ENCODE data around the gene APOLD1.

Gene APOLD1

DNA sequence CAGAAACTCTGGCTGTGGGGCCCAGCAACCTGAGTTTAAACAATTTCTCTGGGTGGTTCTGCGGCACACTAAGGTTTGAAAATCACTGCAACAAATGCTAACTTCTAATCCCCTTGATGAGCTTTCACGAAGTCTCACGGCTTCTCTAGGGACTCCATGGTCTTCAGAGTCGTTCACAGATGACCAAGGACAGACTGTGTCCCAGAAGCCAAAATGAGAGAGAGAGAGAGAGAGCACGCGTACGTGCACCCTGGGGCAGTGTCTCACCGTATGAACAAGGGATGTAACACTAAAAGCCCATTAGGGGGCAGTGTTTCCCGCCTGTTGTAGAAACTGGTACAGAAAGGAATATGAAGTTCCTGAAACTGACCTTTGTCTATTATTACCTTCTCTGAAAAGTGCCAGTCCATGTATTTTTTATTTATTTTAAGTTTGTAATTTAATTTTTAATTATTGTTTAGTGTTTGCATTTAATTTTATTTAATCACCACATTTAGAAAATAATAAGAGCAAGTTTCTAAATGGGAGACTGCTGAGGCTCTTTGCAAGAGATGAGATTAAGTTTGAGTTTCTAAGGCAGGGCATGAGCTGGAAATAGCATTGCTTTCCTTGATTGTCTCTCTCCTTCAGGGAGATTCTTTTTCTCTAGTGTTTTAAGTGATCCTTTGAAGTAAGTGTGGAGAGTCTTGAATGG, 3.4 kb downstream of the APOLD1 start:
- H3K4me3 ChIP-seq (ENCODE audit: low read depth, low read length): no peak overlapping the region
- peaks cover 44% of the 10 kb centered on the region for H3K27me3 ChIP-seq (ENCODE audit: control insufficient read depth, insufficient read depth, low read length)
- H3K36me3 ChIP-seq (ENCODE audit: control insufficient read depth, insufficient read depth, low read length): no peaks in the 10 kb centered on the region
- H3K9ac ChIP-seq (ENCODE audit: low read depth, low read length): no peak overlapping the region
- H3K4me1 ChIP-seq (ENCODE audit: control insufficient read depth, insufficient read depth, low read length): peaks cover 11% of the 10 kb centered on the region
- no peaks in the 10 kb centered on the region for H3K9me3 ChIP-seq (ENCODE audit: control insufficient read depth, insufficient read depth, low read length)

DNA sequence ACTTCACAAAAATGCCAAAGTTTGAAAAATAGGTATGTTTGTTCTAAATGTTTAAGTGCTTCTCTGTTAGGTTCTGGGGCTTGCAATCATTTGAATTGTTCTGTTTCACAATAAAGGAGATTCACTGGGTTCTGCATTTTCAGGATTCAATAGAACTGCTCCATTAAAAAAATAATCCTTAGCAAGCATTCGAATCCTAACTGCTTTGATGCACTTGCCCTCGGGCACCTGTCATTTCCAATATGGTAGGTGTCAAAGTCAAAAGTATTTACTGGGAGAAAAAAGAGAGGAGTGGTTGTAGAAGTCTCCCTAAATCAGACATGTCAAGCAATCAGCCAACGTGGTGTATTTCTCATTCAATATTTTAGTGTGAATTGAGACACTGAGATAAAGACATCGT, 5.5 kb downstream of the APOLD1 start:
- Histone ChIP-seq H3K4me3 (ENCODE audit: low read depth, low read length) (no peak overlapping the region), H3K27me3 (ENCODE audit: control insufficient read depth, insufficient read depth, low read length) (peaks cover 25% of the 10 kb centered on the region), H3K36me3 (ENCODE audit: control insufficient read depth, insufficient read depth, low read length) (no peaks in the 10 kb centered on the region), H3K9ac (ENCODE audit: low read depth, low read length) (no peak overlapping the region), H3K9me3 (ENCODE audit: control insufficient read depth, insufficient read depth, low read length) (no peaks in the 10 kb centered on the region), H3K4me1 (ENCODE audit: control insufficient read depth, insufficient read depth, low read length) (no peaks in the 10 kb centered on the region)

DNA sequence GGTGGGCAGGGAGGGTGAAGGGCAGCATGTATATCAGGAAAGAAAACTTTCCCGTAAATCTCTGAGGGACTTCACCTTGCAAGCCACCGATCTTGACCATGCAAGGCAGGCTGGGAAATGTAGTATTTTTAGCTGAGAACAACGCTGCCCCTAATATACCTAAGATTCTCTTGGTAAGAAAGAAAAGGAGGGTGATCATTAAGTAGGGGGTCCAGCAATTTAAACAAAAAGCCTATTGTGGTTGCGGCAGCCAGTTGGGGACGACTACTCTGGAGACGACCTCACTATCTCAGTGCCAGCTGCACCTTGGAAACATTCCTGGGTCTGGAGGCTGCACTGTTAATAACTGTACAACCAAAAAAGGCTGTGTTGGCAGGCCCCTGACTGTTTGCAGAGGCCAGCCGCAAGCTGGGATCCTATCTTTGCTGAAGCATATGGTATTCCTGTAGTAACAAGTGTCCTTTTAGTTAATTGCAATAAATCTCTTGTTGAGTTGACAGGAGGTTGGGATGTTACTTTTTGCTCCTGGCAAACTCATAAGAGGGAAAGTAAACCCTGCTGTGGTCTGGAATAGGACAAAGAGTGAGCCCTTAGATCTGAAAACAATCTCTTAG, 6.4 kb downstream of the APOLD1 start:
- Histone ChIP-seq H3K9ac (ENCODE audit: low read depth, low read length) (no peak overlapping the region), H3K4me1 (ENCODE audit: control insufficient read depth, insufficient read depth, low read length) (no peaks in the 10 kb centered on the region), H3K4me3 (ENCODE audit: low read depth, low read length) (no peak overlapping the region), H3K36me3 (ENCODE audit: control insufficient read depth, insufficient read depth, low read length) (no peaks in the 10 kb centered on the region), H3K27me3 (ENCODE audit: control insufficient read depth, insufficient read depth, low read length) (peaks cover 18% of the 10 kb centered on the region), H3K9me3 (ENCODE audit: control insufficient read depth, insufficient read depth, low read length) (no peaks in the 10 kb centered on the region)

DNA sequence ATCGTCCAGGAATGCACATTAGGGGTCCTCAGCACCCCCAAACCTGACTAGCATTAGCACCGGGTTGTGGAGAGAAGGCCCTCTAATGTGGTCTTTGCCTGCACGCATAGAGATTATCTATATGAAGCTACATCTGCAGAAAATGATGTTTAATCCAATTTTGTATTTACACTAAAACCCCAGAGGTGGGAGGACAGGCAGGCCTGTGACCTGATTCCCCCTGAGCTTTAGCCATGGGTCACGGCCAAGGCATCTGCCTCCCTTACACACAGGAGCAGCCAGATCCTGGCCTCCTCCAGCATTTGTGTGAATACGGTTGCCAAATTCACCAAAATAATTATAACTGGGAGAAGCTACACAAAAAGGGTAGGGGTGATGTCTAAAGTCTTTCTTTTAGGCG, 7.0 kb downstream of the APOLD1 start:
- Histone ChIP-seq H3K9ac (ENCODE audit: low read depth, low read length) (no peak overlapping the region), H3K4me3 (ENCODE audit: low read depth, low read length) (no peak overlapping the region), H3K4me1 (ENCODE audit: control insufficient read depth, insufficient read depth, low read length) (no peaks in the 10 kb centered on the region), H3K36me3 (ENCODE audit: control insufficient read depth, insufficient read depth, low read length) (no peaks in the 10 kb centered on the region), H3K9me3 (ENCODE audit: control insufficient read depth, insufficient read depth, low read length) (no peaks in the 10 kb centered on the region), H3K27me3 (ENCODE audit: control insufficient read depth, insufficient read depth, low read length) (peaks cover 13% of the 10 kb centered on the region)

DNA sequence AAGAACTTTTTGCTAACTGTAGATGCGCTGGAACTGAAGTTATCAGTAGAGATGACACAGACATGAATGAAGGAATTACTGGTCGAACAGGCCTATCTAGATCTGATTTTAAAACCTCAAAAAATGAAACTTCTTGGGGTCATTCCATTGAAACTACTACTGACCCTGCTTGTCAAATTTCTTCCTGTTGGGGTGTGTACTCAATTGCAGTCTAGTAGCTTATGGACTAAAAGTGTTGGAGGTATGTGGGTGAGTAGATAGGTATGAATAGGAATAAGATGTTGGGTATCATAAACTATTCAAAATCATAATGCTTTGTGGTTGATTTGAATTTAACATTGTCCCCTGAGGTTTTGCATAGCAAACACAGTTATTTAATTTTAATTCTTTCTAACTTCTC, 9.2 kb downstream of the APOLD1 start:
- H3K36me3 ChIP-seq (ENCODE audit: control insufficient read depth, insufficient read depth, low read length): no peaks in the 10 kb centered on the region
- no peak overlapping the region for H3K4me3 ChIP-seq (ENCODE audit: low read depth, low read length)
- no peaks in the 10 kb centered on the region for H3K27me3 ChIP-seq (ENCODE audit: control insufficient read depth, insufficient read depth, low read length)
- H3K9ac ChIP-seq (ENCODE audit: low read depth, low read length): no peak overlapping the region
- H3K9me3 ChIP-seq (ENCODE audit: control insufficient read depth, insufficient read depth, low read length): no peaks in the 10 kb centered on the region
- no peaks in the 10 kb centered on the region for H3K4me1 ChIP-seq (ENCODE audit: control insufficient read depth, insufficient read depth, low read length)

DNA sequence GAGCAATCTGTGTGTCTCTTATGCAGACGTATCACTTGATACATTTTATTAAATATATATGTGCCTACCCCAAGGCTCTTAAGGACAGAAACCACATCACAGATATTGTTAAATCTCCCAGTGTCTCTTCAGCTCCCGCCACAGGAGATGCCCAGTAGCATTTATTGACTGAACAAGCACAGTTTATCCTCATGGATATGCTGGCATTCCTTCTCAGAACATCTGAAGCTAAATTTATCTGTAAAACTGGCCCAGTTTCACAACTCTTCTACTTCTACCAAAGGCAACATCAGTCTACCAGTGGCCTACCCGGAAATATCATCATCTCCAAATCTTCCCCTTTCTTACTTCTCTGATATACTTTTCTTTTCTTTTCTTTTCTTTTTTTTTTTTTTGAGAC, 10.7 kb downstream of the APOLD1 start:
- Histone ChIP-seq H3K4me3 (ENCODE audit: low read depth, low read length) (no peak overlapping the region), H3K9me3 (ENCODE audit: control insufficient read depth, insufficient read depth, low read length) (no peaks in the 10 kb centered on the region), H3K9ac (ENCODE audit: low read depth, low read length) (no peak overlapping the region), H3K4me1 (ENCODE audit: control insufficient read depth, insufficient read depth, low read length) (no peaks in the 10 kb centered on the region), H3K36me3 (ENCODE audit: control insufficient read depth, insufficient read depth, low read length) (no peaks in the 10 kb centered on the region), H3K27me3 (ENCODE audit: control insufficient read depth, insufficient read depth, low read length) (no peaks in the 10 kb centered on the region)

DNA sequence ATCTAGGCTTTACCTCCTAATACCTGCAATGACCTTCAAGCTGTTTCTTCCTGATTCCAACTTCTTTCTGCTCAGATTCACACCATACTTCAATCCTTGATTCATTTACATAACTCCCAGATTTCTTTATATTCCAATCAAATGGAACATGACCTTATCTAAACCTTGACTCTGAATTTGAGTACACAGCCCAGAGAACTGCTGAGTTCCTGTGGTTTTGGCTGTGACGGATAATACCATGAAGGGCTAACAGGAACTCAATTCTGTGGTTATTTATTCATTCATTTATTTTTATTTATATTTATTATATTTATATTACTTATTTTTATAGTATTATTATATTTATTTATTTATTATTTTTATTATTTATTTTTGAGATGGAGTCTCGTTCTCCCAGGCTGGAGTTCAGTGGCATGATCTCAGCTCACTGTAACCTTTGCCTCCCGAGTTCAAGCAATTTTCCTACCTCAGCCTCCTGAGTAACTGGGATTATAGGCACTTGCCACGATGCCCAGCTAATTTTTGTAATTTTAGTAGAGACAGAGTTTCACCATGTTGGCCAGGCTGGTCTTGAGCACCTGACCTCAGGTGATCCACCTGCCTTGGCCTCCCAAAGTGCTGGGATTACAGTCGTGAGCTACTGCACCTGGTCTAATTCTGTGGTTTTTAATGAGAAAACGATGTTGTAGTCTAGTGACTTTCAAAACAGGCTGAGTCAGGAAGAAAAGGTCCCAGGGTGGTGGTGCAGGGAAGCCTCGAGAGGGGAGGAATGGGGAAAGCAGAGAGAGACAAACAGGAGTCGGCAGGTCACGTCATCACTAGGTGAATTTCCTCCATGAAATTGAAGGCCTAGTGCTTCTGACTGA, 11.7 kb downstream of the APOLD1 start:
- Histone ChIP-seq H3K36me3 (ENCODE audit: control insufficient read depth, insufficient read depth, low read length) (no peaks in the 10 kb centered on the region), H3K27me3 (ENCODE audit: control insufficient read depth, insufficient read depth, low read length) (no peaks in the 10 kb centered on the region), H3K4me1 (ENCODE audit: control insufficient read depth, insufficient read depth, low read length) (no peaks in the 10 kb centered on the region), H3K4me3 (ENCODE audit: low read depth, low read length) (no peak overlapping the region), H3K9ac (ENCODE audit: low read depth, low read length) (no peak overlapping the region), H3K9me3 (ENCODE audit: control insufficient read depth, insufficient read depth, low read length) (no peaks in the 10 kb centered on the region)

DNA sequence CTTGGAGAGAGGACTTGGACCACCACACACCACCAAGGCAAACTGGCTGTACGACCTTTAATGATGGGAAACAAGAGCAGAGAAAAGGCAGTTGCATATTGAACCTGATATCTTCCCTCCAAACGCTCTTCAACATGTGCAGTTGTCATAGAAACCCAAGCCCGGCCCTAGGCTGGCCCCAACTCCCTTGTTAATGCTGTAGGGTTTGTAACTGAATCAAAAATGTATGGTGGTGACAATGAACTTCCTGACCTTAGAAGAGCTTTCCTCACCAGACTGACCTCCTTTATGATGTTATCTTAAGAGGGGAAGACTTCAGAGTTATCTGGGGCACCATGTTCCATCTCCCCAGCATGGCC, 12.3 kb downstream of the APOLD1 start:
- H3K36me3 ChIP-seq (ENCODE audit: control insufficient read depth, insufficient read depth, low read length): no peaks in the 10 kb centered on the region
- no peak overlapping the region for H3K9ac ChIP-seq (ENCODE audit: low read depth, low read length)

DNA sequence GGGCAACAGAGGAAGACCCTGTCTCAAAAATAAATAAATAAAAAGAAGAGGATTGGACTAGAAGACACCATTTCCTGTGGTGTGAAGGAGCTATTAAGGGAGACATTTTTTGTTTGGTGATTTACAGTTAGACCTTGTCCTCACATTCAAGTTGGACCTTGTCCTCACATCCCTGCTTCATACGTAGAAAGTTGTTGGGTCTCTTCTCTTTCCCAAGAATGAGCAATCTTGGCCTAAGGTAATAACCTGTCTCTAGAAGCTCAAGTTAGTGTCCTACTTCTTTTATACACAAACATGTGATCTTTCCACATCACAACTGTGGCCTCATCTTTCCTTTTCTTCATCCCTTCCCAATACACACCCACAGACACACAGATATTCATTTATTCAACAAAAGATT, 13.0 kb downstream of the APOLD1 start:
- no peaks in the 10 kb centered on the region for H3K4me1 ChIP-seq (ENCODE audit: control insufficient read depth, insufficient read depth, low read length)
- no peak overlapping the region for H3K9ac ChIP-seq (ENCODE audit: low read depth, low read length)
- H3K36me3 ChIP-seq (ENCODE audit: control insufficient read depth, insufficient read depth, low read length): no peaks in the 10 kb centered on the region

More for the DNA sequence above, 12.3 kb downstream of the APOLD1 start:
- H3K9me3 ChIP-seq (ENCODE audit: control insufficient read depth, insufficient read depth, low read length): no peaks in the 10 kb centered on the region
- H3K27me3 ChIP-seq (ENCODE audit: control insufficient read depth, insufficient read depth, low read length): no peaks in the 10 kb centered on the region
- H3K4me1 ChIP-seq (ENCODE audit: control insufficient read depth, insufficient read depth, low read length): no peaks in the 10 kb centered on the region
- H3K4me3 ChIP-seq (ENCODE audit: low read depth, low read length): no peak overlapping the region

DNA sequence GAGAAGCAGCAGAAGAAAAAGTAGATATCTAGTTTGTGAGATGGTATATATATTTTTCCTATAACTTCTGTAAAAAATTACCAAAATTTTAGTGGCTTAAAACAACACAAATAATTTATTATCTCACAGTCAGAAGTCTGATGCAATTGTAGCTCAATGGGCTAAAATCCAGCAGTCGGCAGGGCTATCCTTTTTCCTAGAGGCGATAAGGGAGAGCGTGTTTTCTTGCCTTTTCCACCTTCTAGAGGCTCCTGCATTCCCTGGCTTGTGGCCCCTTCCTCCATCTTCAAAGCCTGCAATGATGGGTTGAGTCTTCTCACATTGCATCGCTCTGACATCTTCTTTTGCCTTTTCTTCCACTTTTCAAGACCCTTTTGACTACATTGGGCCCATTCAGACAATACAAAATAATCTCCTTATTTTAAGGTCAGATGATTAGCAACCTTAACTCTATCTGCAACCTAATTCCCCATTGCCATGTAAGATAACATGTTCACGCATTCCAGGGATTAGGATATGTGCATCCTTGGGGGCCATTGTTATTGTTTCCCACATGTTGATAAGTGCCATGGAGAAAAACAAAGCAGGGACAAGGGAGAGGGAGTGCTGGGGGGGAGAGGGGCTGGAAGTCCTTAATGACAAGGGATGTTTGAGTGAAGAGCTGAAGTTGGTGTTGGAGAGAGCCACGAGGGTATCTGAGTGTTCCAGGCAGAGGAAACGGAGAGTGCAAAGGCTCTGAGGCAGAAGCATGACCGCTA, 13.9 kb downstream of the APOLD1 start:
- H3K9ac ChIP-seq (ENCODE audit: low read depth, low read length): no peak overlapping the region
- no peaks in the 10 kb centered on the region for H3K27me3 ChIP-seq (ENCODE audit: control insufficient read depth, insufficient read depth, low read length)
- H3K4me3 ChIP-seq (ENCODE audit: low read depth, low read length): no peak overlapping the region
- H3K36me3 ChIP-seq (ENCODE audit: control insufficient read depth, insufficient read depth, low read length): no peaks in the 10 kb centered on the region
- H3K4me1 ChIP-seq (ENCODE audit: control insufficient read depth, insufficient read depth, low read length): no peaks in the 10 kb centered on the region
- no peaks in the 10 kb centered on the region for H3K9me3 ChIP-seq (ENCODE audit: control insufficient read depth, insufficient read depth, low read length)

More for the DNA sequence above, 13.0 kb downstream of the APOLD1 start:
- H3K9me3 ChIP-seq (ENCODE audit: control insufficient read depth, insufficient read depth, low read length): no peaks in the 10 kb centered on the region
- H3K4me3 ChIP-seq (ENCODE audit: low read depth, low read length): no peak overlapping the region
- no peaks in the 10 kb centered on the region for H3K27me3 ChIP-seq (ENCODE audit: control insufficient read depth, insufficient read depth, low read length)

DNA sequence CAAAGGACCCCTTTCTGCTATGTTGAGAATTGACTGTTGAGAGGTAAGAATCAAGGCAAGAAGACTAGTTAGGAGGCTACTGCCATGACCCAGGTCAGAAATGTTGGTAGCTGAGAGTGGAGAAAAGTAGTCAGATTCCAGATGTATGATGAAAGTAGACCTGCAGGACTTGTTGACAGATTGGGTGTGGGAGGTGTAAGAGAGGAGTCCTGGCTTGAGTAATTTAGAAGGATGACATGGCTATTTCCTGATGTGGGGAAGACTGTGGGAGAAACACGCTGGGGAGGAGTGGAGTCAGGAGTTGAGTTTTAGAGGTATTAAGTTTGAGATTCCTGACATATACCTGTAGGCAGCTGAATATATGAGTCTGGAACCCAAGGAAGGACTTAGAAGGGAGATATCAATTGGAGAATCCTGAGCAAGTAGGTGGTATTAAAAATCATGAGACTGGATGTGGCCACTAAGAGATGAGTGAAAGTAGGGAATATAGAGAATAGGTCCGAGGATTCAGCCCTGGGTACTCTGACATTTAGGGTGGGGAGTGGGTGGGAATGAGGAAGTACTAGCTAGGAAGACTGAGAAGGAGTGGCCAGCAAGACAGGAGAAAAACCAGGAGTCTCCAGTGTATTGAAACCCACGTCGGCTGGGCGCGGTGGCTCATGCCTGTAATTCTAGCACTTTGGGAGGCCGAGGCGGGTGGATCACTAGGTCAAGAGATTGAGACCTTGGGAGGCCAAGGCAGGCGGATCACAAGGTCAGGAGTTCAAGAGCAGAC, 15.1 kb downstream of the APOLD1 start:
- no peaks in the 10 kb centered on the region for H3K4me1 ChIP-seq (ENCODE audit: control insufficient read depth, insufficient read depth, low read length)
- no peaks in the 10 kb centered on the region for H3K27me3 ChIP-seq (ENCODE audit: control insufficient read depth, insufficient read depth, low read length)
- no peaks in the 10 kb centered on the region for H3K9me3 ChIP-seq (ENCODE audit: control insufficient read depth, insufficient read depth, low read length)
- H3K4me3 ChIP-seq (ENCODE audit: low read depth, low read length): no peak overlapping the region
- H3K36me3 ChIP-seq (ENCODE audit: control insufficient read depth, insufficient read depth, low read length): no peaks in the 10 kb centered on the region
- no peak overlapping the region for H3K9ac ChIP-seq (ENCODE audit: low read depth, low read length)

All from iPS-15b (cell line).